ENCODE data around the gene TSPEAR.
"Not testable (repeated sequence)": the region's sequence is repeated elsewhere in the genome, so short reads cannot be mapped to it uniquely, and the experiment has no call there.

Gene TSPEAR

GRCh38 chr21:44589586-44590305 is 121.6 kb downstream of the TSPEAR start:
- no peak for DNase-seq (ENCODE audit: low read depth in 2 of 2)

- no peak for DNase-seq (ENCODE audit: low read depth in 2 of 2)
Observed at GRCh38 chr21:44589094-44589493, 122.3 kb downstream of the TSPEAR start.

- no peak for DNase-seq (ENCODE audit: low read depth in 2 of 2)
Observed at GRCh38 chr21:44585892-44586291, 125.5 kb downstream of the TSPEAR start.

- no peak for DNase-seq (ENCODE audit: low read depth in 2 of 2)
Observed at GRCh38 chr21:44583800-44584147, 127.6 kb downstream of the TSPEAR start.

GRCh38 chr21:44583089-44583799 is 128.1 kb downstream of the TSPEAR start:
- no peak for DNase-seq (ENCODE audit: low read depth in 2 of 2)

- no peak for DNase-seq (ENCODE audit: low read depth in 2 of 2)
Observed at GRCh38 chr21:44582055-44582454, 129.3 kb downstream of the TSPEAR start.

- no peak for DNase-seq (ENCODE audit: low read depth in 2 of 2)
Observed at GRCh38 chr21:44581158-44581557, 130.2 kb downstream of the TSPEAR start.

- not testable (repeated sequence) for DNase-seq (ENCODE audit: low read depth in 2 of 2)
Observed at GRCh38 chr21:44580231-44580821, 131.0 kb downstream of the TSPEAR start, which contains the start of gene KRTAP10-5. KRTAP10-5 (minus strand) TSS chr21:44580604; CDS start chr21:44580578, 26 bp downstream.

- no peak for DNase-seq (ENCODE audit: low read depth in 2 of 2)
Observed at GRCh38 chr21:44579833-44580144, 131.6 kb downstream of the TSPEAR start.

- DNase-seq (ENCODE audit: low read depth in 2 of 2): no peak
Observed at GRCh38 chr21:44579056-44579832, 132.1 kb downstream of the TSPEAR start.

- no peak for DNase-seq (ENCODE audit: low read depth in 2 of 2)
Observed at GRCh38 chr21:44578371-44579055, 132.9 kb downstream of the TSPEAR start.

- no peak for DNase-seq (ENCODE audit: low read depth in 2 of 2)
Observed at GRCh38 chr21:44576025-44576420, 135.3 kb downstream of the TSPEAR start.

GRCh38 chr21:44575307-44576024 is 135.9 kb downstream of the TSPEAR start:
- no peak for DNase-seq (ENCODE audit: low read depth in 2 of 2)

- DNase-seq (ENCODE audit: low read depth in 2 of 2): no peak
Observed at GRCh38 chr21:44574457-44575306, 136.7 kb downstream of the TSPEAR start.

- DNase-seq (ENCODE audit: low read depth in 2 of 2): not testable (repeated sequence)
Observed at GRCh38 chr21:44573630-44574456, 137.5 kb downstream of the TSPEAR start, which contains the start of gene KRTAP10-4. KRTAP10-4 (plus strand) TSS chr21:44573729; CDS start chr21:44573759, 30 bp downstream.

- no peak for DNase-seq (ENCODE audit: low read depth in 2 of 2)
Observed at GRCh38 chr21:44572959-44573583, 138.3 kb downstream of the TSPEAR start.

GRCh38 chr21:44571844-44572782 is 139.3 kb downstream of the TSPEAR start:
- DNase-seq (ENCODE audit: low read depth in 2 of 2): no peak

Measured in stimulated activated CD8-positive, alpha-beta memory T cell treated with anti-CD3 and anti-CD28 coated beads, Interleukin-2, amount 100 ng/mL, for 1 hour (primary cell).